Activated CD4-positive, CD25-positive, alpha-beta regulatory T cell treated with anti-CD3 and anti-CD28 coated beads, Interleukin-2, amount 50 U/mL, for 72 hours (primary cell): ENCODE results near the gene GABRG3.
"Not testable (repeated sequence)": the region's sequence is repeated elsewhere in the genome, so short reads cannot be mapped to it uniquely, and the experiment has no call there.

ENCODE experiments used
- DNase-seq: peaks from one replicate; pipeline ENCODE4 v3.0.0; 2021

Gene GABRG3

DNA sequence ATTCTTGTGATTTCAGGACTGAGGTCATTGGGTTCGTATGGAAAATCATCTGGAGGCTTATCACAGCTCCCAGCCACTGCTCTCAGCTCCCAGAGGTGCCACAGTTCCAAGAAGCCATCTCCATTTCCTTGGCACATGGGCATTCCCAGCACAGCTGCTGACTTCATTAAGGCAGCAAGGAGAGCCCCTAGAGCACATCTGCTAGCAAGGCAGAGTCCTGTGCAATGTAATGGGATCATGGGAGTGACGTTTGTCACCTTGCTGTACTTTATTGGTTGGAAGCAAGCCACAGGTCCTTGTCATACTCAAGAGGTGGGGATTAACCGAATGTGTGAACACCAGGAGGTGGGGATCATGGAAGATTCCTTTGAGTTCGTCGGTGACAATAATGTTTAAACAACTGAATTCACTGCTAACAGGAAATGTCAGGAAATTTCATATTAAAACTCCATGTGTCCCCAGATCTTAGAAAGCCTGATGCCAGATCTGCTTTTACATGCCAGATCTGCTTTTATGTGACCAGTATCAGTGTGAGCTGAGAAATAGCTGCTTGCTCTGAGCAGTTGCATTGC is 148.8 kb downstream of the GABRG3 start:
- no peak for DNase-seq

DNA sequence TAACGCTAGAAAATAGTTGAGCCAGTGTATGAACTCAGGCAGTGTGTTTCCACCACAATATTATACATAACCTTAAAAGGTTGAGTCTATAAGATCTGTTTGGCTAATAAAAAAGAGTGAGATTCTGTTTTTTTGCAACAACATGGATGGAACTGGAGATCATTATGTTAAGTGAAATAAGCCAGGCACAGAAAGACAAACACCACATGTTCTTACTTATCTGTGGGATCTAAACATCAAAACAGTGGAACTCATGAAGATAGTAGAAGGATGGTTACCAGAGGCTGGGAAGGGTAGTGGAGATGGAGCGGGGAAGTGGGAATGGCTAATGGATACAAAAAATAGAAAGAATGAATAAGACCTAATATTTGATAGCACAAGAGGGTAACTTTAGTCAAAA is 150.7 kb downstream of the GABRG3 start:
- DNase-seq = no peak

DNA sequence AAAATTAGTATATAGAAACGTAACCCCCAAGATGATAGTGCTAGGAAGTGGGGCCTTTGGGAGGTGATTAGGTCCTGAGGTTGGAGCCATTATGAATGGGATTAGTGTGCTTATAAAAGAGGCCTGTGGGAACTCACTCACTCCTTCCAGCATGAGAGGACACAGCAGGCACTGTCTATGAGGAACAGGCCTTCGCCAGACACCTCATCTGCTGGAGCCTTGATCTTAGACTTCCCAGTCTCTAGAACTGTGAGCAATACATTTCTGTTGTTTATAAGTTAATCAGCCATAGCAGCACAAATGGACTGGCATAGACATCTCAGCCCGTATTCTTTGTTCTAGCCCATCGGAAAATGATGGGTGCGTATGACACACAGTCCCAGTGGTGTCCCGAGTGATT is 152.3 kb downstream of the GABRG3 start:
- DNase-seq = no peak

DNA sequence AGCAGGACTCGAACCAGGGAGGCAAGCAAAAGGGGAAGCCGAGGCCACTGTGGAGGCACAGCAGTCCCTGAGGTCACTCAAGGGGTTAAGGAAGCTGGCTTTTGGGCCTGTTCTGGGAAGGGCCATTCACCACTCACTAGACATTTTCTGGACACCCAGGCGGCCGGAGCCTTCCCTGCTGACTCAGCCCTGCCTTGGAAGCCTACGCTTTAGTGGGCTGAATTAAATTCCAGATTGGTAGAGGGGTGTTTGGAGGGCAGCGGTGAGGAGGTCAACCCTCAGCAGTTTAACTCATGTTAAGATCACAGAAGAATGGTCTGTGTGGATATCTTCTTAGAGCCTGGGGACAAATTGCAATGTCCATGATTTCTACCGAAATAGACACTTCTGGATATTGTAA is 152.8 kb downstream of the GABRG3 start:
- DNase-seq = no peak

DNA sequence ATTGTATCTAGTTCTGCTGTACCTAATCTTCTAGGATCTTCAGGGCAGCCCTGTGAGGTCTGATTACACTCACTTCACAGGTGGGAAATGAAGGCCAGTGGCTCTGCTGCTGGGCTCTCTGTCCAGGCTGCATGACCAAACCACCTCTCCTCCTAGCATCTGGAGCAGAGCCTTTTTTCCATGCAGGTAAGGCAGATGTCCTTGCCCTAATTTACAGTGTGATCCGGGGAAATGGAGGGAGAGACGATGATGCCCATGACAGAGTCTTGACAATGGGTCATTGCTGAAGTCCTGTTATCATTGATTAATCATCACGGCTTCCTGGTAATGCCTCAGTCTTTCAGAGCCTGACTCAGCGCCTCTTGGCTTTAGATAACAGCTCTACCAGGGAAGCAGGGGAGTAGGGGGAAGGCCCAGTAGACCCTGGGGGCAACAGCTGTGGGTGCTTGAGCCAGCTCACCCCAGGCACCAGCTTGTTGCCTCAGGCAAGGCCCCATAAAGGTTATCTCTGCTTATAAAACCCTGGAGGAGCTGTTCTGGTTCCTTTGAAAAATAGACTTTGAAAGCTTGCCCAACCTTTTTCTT is 153.4 kb downstream of the GABRG3 start:
- no peak for DNase-seq

DNA sequence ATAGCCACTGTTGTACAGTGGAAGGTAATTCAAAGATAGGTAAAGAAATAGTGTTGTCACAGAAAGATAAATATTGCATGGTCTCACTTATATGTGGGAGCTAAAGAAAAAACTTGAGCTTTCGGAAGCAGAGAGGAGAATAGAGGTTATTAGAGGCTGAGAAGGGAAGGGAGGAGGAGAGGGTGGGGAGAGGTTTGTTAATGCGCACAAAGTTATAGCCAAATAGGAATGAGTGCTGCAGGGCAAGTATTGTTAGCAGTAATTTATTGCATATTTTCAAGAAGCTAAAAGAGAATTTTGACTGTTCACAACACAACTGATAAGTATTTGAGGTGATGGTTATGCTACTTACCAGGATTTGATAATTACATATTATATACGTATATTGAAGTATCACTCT is 154.2 kb downstream of the GABRG3 start:
- no peak for DNase-seq

DNA sequence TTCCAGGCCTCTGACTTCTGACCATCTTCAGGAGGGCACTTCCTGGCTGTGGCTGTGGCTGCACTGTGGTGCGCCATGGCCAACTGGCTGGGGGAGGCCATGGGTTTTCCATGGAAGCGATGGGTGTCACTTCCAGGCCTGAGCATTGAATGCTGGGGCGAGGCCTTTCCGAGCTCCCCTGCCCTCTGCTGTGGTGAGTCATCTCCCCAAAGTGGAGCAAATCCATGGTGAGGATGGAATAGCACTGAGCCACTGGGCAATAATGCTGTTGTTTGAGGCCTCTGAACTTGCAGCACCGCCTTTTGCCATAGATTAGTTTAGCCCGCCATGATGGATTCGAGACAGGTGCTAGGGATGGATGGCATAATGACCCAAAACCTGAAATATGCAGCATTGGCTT is 155.5 kb downstream of the GABRG3 start:
- no peak for DNase-seq

DNA sequence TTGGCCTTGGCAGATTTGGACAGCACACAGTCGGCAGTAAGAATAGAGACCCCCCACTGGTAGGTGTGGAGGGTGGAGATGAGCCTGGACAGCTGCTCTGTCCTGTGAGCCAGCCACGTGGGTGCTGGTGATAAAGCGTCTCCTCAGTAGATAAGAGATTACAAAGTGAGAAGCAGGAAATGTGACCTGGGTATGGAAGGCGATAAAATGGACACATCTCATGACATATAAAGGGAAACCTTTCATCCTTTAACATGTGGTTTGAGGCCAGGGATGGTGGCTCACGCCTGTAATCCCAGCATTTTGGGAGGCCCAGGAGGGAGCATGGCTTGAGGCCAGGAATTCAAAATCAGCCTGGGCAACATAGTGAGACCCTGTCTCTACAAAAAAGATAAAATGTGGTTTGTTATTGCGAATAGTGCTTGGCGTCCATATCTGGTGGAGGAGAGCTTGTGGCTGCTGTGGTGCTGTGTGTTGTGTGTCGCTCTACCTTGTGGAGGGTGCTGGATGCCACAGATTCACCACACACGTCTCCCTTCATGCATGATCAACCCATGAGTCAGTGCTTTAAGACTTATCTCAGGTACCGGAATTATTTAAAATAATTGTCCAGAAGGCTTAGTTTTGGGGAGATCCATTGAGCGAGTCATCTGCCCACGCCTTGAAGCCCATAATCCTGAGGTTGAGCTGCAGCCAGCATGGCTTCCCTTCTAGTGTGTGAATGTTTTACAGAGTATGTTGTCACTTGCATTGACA is 157.0 kb downstream of the GABRG3 start:
- no peak for DNase-seq

DNA sequence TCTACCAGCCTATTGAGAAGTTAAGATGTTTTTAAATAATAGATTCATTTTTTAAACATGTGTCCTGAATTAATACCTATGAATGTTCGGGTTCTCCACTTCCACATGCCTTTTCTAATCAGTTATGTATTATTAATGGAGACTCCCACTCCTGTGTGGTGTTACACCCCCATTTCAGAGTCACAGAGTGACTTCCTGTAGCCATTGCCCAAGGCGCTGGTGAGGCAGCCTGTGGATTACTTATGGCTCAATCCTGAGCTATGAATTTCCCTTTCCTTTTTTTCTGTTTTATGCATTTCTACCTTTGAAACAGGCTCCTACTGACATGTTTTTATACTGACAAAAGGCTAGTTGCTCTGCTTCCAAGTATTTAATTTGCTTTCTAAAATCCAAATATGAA is 162.3 kb downstream of the GABRG3 start:
- DNase-seq = no peak

DNA sequence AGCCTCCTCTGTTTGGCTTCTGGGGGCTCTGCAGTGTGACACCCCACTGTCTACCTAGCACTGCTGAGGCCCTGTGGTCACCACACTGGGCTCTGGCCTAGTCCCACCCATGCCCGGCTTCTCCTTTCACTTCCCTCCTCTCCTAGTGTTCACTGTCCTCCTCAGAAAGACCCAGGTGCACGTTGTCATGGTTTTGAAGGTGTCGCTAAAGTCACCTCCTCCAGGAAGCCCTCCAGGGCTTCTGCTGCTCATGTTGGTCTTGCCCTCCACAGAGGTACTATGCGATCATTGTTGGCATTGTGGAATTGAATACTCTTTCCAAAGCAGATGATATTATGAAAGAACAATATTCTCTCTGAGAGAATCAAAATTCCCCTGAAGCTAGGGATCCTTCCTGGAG is 163.5 kb downstream of the GABRG3 start:
- DNase-seq = no peak

DNA sequence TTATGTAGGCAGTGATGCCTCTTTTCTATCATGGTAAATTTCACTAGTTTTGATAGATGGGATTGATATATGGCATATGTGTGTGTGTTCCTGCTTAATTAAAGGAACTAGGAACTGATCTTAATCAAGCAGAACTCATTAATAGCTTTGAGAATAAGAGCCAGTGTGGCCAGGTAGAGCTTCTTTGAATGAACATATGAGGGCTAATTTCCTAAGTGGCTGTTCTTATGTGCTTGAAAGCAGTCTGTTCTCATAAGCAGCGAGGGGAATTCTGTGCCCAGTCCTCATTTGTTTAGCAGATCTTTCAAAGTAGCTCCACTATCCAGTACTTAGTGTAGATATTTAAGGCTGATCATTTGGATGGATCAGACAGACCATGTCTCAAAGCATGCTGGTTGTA is 164.2 kb downstream of the GABRG3 start:
- DNase-seq = no peak

DNA sequence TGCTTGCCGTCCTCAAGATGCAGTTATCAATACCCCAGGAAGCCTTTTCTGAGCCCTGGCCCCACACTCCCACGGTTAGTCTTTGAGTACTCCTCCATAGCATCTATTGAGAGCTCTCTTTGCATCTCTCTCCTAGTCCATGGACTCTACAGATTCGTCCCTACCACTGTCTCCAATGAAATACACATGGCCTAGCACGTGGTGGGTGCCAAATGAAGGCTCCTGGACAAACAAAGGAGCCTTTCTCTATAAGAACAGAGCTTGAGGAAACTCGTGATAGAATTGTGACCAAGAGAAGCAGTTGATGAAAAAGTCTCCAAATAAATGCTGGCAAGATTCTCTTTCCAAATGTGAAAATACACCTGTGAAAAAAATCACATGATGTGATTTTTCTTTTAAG is 166.1 kb downstream of the GABRG3 start:
- no peak for DNase-seq

DNA sequence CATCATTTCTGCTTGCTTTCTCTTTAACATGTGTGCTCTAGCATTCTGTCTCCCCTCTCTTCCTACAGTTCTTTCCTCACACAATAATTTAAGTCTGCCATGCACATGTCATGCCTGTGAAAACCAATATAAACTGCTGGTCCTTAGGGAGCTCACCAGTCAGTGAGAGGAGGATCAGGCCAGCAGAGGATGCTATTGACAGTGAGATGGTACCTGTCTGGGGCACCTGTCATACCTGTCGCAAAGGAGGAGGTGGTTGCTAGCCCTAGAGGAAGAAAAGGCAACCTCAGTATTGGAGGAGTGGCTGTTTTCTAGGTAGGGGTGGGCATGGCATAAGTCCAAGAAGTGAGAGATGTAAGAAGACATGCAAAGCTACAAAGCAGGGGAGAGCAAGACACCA is 194.6 kb downstream of the GABRG3 start:
- no peak for DNase-seq

DNA sequence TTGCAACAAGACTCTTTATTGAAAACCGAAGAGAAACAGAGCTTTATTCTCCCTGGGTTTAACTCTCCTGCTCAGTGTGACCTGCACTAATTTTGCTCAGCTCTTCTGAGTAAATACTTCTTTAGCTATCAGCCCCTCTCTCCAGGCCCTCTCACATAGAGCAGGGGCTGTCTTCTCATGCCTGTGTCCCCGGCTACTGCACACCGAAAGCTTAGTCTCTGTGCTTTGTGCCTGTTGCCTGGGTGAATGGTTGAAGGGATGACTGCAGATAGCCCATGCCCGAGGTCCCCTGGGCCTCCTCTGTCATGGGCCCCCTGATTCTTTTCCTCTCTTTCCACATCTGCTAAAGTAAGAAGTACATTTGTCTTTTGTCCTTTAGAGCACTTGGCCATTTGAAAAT is 195.9 kb downstream of the GABRG3 start:
- no peak for DNase-seq

DNA sequence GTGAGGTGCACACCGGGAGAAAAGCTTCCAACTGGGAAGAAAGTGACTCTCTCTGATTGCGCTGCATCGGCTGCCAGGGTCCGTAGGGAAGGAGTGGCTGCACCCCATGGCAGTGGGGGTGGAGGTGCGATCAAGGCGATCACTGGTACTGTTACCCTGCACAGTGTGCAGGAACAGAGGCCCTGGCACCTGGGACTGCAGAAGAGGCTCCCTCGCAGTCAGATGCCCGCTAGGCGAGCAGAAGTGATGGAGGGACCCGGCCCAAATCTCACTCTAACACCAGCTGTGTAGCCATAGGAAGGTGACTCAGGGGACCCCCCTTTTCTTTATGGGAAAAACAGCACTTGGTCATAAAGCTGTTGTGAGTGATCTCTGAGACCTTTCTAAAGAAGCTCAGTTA is 196.8 kb downstream of the GABRG3 start:
- DNase-seq = no peak

DNA sequence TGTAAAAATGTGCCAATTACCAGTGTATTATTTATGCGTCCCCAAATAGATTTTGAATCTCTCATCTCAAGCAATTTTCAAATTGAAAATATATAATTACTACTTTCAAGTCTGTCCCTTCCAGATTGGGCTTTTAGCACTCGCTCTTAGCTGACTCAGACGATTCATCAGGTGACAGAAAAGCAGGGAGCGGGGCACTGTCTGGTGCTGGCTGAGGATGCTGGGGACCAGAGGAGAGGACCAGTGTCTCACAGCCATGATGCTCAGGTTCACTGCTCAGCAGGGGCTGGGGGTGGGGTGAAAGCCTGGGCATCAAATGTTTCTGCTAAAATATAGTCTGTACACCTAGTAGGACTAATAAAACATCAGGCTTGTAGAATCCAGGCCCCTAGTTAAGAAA is 199.9 kb downstream of the GABRG3 start:
- DNase-seq = no peak

DNA sequence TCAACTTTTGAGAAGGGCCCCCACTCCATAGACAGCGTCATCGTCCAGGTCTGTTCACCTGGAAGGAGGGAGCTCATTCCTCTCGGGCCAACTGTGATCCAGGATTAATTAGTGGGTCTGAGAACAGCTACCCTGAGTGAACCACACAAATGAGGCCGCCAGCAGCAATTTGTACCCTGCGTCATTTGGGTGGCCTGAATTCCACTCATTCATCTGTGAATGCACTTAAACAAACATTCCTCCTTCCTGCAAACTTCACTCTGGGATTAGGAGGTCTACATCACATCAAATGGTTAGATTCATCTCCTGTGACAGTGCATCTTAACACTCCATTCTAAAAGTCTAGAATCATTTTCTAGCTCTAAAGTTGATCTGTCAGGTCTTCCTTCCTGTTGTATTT is 201.8 kb downstream of the GABRG3 start:
- no peak for DNase-seq

DNA sequence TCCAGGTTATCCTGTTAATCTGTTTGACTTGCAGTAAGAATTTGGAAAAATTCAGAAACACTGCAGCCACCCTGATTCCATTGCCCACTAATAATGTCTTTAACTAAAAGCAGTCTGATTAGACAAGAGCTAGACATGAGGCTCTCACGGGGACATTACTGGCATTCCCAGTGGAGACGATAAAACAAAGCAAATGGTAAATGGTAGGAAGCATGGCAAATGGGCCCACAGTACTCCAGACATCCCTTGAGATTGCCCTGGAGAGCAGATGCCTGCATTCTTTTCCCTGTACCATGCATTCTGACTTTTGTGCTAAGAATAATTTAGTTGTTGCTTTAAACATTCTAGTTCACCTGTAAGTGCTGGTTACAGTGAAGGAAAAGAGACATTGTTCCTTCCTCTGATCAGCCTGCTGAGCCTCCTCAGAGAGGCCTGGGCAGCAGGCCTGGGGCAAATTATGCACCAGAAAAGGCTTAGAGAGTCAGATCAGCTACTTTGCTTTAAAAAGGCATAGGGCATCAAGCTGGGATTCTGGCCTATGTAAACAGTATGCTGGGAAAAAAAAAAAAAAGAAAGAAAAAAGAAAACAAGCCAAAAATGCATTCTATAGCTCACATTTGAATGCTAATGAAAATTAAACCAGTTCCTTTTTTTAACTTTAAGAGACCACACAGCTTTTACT is 204.6 kb downstream of the GABRG3 start:
- DNase-seq = no peak

DNA sequence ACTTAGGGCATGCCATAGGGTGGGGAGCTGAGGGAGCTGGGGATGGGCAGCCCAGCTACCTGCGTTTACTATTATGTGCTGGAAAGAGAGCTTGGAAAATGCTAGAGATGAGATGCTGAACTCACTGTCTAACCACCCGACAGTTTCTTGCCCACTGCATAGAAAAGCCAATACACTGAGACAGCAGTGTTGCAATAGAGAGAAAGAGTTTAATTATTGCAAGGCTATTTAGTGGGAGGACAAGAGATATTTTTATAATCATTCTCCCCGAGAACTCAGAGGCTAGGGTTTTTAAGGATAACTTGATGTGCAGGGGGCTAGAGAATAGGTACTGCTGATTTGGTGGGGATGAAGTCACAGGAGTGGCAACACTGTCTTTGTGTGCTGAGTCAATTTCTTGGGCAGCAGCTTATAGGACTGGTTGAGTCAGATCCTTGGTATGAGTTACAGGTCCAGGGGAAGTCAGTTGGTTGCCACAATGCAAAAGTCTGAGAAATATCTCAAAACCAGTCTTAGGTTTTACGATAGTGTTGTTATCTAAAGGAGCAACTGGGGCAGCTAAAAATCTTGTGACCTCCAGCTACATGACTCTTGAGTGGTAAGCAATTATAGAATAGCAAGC is 205.9 kb downstream of the GABRG3 start:
- no peak for DNase-seq

DNA sequence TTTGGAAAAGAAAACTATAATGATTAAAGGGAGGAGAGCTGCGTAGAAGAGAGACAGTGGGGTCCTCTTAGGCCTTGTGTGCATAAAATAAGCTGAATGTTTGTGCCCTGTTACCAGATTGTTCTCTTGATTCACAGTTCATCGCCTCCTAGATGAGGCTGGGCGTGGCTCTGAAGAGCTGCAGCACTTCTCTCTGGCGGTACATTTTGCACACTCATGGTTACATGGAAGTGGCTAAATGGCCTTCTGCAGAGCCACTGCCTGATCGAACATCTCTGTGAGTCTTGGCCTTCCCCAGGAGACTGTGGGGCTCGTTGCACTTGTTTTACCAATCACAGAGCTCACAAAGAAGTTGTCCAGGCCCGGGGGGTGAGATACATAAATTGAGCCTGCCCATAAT is 208.8 kb downstream of the GABRG3 start:
- DNase-seq = no peak

DNA sequence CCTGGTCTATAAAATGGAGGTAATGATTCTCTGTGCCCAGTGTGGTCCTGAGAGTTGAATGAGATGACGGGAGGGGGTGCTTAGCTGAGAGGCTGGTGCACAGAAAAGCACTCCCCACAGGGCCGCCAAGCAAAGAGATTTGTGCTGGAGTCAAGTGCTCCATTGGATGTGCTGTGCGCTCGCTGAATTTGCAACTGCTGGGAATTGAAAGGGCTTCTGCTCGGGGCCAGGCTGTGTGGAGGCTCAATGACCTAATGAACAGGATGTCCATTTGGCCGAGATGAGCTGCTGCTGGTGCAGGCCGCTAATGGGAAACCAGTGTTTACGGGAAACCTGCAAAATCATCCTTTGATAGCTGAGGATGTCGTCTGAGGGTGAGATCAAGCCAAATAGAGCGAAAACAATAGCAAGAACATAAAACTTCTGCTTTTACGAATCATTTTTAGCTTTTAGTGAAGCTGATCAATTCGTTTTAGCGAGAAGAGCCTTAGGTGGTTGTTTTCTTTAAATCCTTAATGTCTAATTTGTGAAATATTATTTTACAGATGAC is 211.7 kb downstream of the GABRG3 start:
- no peak for DNase-seq

DNA sequence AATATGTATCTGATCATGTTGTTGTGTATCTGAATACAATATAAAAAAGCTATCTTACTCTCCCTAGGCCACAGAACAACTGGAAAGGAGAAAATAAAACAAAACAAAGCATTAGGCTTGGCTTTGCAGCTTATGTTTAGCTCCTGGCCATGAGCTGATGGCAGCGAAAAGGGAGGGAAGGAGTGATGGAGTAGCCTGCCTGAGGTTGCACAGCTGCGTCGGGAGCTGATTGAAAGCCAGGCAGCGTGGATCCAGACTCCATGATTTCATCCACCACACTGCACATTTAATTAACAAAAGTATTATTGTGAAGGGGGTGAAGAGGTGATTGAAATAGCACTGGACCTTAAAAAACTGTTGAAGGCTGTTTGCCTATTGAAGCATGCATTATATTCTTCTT is 212.2 kb downstream of the GABRG3 start:
- no peak for DNase-seq

DNA sequence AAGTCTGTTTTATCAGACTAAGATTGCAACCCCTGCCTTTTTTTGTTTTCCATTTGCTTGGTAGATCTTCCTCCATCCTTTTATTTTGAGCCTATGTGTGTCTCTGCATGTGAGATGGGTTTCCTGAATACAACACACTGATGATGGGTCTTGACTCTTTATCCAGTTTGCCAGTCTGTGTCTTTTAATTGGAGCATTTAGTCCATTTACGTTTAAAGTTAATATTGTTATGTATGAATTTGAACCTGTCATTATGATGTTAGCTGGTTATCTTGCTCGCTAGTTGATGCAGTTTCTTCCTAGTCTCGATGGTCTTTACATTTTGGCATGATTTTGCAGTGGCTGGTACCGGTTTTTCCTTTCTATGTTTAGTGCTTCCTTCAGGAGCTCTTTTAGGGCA is 220.5 kb downstream of the GABRG3 start:
- not testable (repeated sequence) for DNase-seq
